Activated CD4-positive, alpha-beta T cell treated with anti-CD3 and anti-CD28 coated beads, Interleukin-2, Interleukin-6, amounts not matched to agents 100 ng/mL and 50 ng/mL, durations not matched to agents 16 hours and 8 hours (primary cell): ENCODE results near the gene SLC39A5.
"Not testable (repeated sequence)": the region's sequence is repeated elsewhere in the genome, so short reads cannot be mapped to it uniquely, and the experiment has no call there.

Experiments used
- DNase-seq: peaks from one replicate; pipeline ENCODE4 v3.0.0-alpha.2; 2020

The SLC39A5 gene, protein sequence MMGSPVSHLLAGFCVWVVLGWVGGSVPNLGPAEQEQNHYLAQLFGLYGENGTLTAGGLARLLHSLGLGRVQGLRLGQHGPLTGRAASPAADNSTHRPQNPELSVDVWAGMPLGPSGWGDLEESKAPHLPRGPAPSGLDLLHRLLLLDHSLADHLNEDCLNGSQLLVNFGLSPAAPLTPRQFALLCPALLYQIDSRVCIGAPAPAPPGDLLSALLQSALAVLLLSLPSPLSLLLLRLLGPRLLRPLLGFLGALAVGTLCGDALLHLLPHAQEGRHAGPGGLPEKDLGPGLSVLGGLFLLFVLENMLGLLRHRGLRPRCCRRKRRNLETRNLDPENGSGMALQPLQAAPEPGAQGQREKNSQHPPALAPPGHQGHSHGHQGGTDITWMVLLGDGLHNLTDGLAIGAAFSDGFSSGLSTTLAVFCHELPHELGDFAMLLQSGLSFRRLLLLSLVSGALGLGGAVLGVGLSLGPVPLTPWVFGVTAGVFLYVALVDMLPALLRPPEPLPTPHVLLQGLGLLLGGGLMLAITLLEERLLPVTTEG

GRCh38 chr12:56229916-56230431, at the start of gene SLC39A5:
Gene SLC39A5 (plus strand): TSS chr12:56230051. CDS start chr12:56231275, 1,224 bp downstream.
- no peak for DNase-seq

DNA sequence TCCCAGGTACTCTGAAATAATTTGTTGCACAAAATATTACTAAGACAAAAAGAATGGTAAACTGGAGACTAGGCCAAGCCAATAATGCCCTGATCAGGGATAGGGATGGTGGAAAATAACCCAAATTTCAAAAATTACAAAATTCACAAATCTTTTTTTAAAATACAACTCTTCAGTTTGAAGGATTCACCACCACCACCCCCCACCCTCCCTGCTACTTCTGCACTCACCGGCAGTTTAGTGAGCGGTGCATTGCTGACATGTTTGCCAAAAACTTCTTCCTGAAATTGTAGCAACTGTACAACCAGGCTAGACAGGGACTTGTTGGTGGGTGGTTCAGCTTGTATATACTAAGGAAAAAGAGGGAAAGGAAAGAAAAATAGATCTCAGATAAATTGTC, 42.9 kb upstream of the SLC39A5 start:
- DNase-seq, result no peak

DNA sequence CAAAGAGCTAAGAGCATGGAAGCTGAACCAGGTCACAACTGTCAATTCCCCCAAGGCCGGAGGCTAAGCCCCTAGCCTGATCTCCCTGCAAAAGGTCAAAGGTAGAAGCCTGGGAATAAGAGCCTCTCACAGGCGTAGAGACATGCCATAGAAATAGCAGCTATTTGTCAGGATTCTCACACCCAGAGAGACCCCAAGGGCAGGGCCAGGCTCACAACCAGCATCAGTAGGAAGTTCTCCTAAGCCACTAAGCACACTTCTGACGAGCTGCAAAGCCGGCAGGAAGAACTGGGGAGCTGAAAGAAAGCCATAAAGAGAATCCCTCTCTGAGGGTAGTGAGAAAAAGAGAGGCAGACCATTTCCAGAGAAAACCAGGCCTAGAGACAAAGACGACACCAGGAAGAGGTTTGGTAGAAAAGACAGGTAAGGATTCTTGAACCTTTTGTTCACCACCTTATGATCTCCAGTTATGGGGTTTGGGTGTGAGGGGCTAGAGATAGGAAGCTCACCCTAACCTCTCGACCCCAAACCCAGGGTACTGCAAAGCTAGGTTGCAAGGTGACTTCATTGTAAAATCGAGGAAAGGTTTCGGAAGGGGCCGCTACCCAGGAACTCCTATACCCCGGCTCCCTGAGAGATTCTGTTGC, 41.6 kb upstream of the SLC39A5 start:
- peak; percentile 31 for DNase-seq

DNA sequence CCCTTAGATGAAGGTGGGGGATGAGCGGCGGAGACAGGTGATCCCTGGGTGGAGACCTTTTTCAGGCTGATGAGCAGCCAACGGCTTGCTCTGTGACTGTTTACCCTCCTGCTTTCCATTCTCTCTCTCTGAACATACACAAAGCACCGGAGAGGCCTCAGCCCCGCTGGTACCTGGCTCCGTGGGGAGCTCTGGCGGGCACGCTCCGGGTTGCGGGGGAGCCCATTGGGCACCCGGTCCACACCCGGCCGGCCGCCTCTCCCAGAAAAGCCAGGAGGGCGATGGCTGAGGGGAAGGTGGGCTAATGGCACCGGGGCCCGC, 41.1 kb upstream of the SLC39A5 start:
- peak; percentile 22 for DNase-seq

DNA sequence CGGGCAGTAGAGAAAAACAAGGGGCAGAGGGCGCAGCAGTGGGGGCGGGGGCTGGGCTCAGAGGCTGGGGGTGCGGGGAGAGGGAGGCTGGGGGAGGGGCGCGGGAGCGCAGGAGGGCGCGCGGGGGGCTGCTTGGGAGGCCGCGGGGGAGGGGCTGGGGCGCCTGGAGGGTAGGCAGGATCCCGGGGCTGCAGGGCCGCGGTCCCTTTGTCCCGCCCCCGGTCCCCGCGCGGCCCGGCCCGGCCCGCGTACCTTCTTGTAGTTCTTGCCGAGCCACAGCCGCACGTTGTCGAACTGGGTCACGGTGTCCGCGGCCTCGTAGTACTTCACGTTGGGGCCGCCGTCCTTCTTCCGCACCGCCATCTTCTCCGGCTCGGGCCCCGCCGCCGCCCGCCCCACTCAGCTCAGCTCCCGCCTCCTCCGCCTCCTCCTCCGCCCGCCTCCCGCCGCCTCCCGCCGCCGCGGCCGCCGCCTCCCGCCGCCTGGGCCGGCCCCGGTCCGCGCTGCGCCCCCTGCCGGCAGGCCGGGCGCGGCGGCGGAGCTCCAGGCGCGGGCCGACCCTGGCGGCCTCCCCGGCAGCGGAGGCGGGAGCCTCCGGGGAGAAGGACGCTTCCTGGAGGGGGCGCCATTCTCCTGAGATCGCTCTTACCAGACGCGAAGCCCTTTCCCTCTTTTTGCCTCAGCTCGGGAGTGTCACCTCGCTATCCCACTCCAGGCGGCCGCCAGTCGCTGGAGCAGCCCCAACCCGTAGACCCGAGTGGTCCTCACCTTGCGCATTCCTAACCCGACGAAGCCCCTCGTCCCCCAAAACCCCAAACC, 40.5 kb upstream of the SLC39A5 start, which contains the start of gene SMARCC2:
TSS of gene SMARCC2 (minus strand) at position 385 of the 819 bp plus-strand sequence. CDS start at position 363, 22 bp downstream.
- peak; percentile 89 for DNase-seq

DNA sequence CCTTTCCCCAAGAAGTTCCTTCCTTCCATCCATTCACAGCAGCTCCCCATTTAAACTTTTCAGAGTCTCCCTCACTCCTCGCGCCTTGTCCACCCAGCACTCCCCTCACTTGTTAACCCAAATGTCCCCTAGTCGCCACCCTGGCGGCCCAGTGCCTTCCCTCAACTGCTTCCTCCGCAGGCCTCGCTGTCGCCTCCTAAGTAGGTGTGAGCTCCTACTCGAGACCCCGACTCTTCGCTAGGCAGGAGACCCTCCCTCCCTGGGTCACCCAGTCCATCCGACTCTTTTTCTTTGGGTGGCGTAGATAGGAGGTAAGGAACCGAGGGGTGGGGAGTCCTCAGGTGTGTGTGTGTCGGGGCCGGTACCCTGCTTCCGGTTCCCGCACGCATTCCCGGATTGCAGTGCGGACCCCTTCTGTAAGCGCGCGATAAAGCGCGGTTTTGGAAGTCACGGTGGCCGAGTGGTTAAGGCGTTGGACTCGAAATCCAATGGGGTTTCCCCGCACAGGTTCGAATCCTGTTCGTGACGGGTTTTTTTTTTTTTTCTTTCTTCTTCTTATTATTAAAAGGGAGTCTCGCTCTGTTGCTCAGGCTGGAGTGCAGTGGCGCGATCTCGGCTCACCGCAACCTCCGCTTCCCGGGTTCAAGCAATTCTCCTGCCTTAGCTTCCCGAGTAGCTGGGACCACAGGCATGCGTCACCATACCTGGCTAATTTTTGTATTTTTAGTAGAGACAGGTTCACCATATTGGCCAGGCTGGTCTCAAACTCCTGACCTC, 39.7 kb upstream of the SLC39A5 start:
- peak; percentile 96 for DNase-seq

- no peak for DNase-seq
These were observed 39.1 kb upstream of the SLC39A5 start for GRCh38 chr12:56190695-56191155.

DNA sequence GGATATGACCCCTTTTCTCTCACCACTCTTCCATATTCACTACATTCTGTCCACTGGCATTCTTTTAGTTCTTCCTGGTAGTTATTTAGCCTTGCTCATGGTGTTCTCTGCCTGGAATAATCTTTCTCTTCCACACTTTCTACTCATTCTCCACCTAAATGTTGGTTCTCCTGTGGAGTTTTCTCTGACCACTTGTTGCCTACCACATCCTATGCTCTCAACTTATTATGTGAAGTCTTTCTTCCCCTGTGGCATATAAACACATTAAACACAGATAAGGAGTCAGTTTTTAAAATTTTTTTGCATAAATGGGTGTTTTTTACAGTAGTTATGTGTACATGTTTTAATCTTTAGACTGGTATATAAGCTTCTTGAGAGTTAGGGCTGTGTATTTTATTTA, 37.3 kb upstream of the SLC39A5 start:
- no peak for DNase-seq

DNA sequence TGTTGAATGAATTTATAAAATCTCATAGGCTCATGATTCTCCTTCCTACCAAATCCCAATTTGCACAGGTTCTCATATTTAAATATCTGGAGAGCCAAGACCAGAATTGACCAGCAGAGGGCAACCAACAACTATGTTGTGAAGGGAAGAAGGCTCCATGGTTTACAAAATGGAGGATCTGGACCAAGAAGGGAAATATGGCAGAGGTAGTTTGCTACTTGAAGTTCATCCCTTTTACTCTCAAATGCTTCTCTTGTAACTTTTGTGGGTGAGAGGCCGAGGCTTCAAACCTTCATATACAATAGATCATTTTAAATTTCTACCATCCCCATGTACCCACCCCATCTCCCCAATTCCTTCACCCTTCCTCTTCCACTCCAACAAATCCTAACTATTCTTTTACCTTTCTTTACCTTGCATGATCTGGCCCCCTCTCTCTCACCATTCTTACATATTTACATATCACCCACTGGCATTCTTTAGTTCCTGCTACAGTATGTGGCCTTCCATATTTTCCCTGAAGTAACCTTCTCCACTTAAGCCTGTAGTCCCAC, 36.7 kb upstream of the SLC39A5 start:
- peak; percentile 87 for DNase-seq

DNA sequence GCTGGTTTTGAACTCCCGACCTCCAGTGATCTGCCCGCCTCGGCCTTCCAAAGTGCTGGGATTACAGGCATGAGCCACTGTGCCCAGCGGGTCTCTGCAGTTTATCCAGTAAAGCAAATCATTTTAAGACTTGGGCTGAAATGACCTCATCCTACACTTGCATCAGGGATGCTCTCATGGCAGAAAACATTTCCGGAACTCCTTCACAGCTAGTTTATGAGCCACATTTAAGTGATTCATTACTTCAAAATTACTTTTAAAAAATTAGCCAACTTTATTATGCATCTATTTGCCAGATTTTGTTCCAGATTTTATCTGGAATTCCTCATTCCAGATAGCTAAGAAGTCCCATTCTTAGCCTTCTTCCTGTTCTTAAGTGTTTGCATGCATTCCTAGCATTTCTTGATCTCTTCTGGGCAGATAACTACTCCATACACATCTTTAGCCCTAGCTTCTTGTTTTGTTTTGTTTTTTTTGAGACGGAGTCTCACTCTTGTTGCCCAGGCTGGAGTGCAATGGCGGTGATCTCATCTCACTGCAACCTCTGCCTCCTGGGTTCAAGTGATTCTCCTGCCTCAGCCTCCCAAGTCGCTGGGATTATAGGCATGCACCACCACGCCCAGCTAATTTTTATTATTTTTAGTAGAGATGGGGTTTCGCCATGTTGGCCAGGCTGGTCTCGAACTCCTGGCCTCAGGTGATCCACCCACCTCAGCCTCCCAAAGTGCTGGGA, 32.9 kb upstream of the SLC39A5 start:
- not testable (repeated sequence) for DNase-seq

DNA sequence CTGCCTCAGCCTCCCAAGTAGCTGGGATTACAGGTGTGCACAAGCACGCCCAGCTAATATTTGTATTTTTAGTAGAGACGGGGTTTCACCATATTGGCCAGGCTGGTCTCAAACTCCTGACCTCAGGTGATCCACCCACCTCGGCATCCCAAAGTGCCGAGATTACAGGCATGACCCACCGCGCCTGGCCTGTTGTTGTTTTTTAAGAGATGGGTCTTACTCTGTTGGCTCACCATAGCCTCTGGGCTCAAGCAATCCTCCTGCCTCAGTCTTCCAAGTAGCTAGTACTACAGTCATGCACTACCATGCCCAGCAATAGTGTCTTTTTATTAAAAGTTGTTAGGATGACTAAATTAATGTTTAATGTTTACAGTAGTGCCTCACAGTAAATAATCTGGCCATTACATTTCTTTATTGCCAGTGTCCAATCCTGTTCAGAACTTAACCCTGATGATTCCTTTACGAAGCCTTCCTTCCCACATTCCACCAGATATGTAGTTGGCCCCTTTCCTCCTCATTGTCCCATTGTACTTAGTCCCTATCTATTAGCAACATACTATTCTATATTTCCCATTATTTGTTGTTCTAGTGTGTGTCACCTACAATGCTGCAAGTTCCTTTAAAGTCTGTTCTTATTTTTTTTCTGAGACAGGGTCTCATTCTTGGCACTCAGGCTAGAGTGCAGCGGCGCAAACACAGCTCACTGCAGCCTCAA, 31.8 kb upstream of the SLC39A5 start:
- no peak for DNase-seq

- DNase-seq, result no peak
These were observed 31.0 kb upstream of the SLC39A5 start for GRCh38 chr12:56198836-56199235.

DNA sequence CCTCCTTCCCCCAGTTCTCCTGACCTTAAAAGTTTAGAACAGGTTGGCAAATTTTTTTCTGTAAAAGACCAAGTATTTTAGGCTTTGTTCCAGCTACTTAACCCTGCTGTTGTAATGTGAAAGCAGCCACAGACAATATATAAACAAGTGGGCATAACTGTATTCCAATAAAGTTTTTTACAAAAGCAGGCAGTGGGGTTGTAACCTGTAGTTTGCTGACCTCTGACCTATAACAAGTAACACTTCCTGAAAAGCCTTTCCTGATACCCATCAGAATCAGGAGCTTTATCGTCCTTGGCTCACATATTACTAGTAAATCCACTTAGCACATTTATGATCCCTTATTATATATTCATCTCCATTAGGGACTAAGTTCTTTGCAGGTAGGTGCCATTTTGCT, 27.5 kb upstream of the SLC39A5 start:
- DNase-seq, result no peak

GRCh38 chr12:56202838-56203237, 27.0 kb upstream of the SLC39A5 start:
- DNase-seq, result no peak

DNA sequence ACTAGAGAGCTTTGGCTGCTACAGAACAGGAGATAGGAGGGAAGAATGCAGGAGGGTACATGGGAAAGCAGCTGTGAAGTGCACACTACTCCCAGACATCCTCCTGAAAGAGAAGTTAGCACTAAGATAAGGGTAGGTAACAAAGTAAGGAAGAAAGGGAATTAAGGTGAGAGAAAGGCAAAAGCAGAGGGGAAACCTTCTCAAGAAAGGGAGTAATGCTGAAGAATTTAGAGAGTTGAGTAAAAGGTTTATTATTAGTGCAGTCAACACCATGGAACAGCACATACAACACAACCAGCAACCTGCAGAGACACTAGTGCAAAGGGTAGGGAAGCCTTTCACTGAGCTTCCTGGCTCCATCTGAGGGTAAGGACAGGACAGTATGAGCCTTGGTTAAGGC, 25.6 kb upstream of the SLC39A5 start:
- no peak for DNase-seq

DNA sequence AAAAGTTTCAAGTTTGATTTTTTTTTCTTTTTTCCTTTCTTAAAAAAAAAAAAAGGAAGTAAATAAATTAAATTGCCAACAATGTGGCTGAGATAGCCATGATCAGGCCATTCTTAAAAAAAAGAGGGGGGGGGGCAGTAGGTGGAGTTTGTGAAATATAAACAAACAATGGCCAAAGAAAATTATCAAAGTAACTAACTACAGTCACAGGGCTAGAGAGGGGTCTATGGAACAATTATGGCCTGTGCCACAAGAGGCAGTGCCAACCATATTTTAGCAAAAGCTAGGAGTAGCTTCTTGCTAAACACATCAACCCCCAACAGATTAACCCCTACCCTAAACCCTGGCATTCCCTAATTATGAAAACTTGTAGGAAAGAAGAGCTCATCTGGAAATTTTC, 24.4 kb upstream of the SLC39A5 start:
- no peak for DNase-seq

GRCh38 chr12:56206452-56207166, 23.2 kb upstream of the SLC39A5 start:
- DNase-seq, result peak; percentile 45

GRCh38 chr12:56208006-56208405, 21.8 kb upstream of the SLC39A5 start:
- DNase-seq, result no peak

- peak; percentile 27 for DNase-seq
These were observed 17.5 kb upstream of the SLC39A5 start for GRCh38 chr12:56212361-56212760.

- DNase-seq, result no peak
These were observed 16.0 kb upstream of the SLC39A5 start for GRCh38 chr12:56213878-56214277.
